Effector CD4-positive, alpha-beta T cell (primary cell): ENCODE measurements around the gene FXYD6. TPM values are rescaled to one million over a fixed set of nuclear protein-coding genes. Genes with fewer than 3 reads are reported as not detected.
"Not testable (repeated sequence)": the region's sequence is repeated elsewhere in the genome, so short reads cannot be mapped to it uniquely, and the experiment has no call there.

Source experiments
- DNase-seq: peaks from one replicate; pipeline ENCODE4 v3.0.0-alpha.2; 2020
- total RNA-seq: gene quantifications from one replicate; lab custom pipeline; 2026; lab: John Stamatoyannopoulos, UW

FXYD6 gene, protein sequence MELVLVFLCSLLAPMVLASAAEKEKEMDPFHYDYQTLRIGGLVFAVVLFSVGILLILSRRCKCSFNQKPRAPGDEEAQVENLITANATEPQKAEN
- not detected for total RNA-seq

DNA sequence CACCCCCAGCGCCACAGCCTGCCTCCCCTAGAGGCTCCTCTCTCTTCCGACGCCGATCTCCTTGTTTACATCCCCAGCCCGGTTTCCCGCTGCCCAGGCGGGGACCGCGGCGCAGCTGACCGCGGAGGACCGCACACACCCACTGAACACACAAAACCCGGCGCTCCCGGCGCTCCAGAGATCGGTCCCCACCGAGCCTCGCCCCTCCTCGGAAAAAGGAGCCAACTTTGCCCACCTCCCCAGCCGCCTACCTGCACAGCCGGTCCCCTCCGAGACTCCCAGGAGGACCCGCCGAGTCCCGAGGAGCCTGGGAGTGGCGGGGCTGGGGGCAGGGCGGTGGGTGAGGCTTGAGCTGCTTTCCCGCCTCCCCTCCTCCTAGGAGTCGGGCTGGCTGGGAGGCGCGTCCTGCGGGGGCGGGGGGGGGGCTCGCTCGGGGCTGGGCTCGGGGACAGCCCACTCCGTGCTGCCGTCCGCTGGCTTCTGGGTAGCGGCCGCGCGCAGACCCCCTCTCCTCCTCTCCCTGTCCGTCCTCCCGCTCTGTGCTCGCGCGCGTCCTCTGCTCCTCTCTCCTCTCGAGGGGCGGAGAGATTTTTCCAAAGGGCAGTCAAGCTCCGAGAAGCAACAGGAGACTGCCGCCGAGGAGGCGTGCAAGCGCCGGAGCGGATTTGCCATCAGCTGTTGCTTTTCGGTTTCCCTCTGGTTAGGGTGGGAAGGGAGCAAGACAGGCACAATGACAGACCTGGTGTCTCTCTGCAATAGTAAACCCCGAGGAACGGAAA is at the start of gene FXYD6:
Gene FXYD6 (minus strand): TSS at position 318 of the 779 bp plus-strand sequence. CDS start 33,882 bp downstream, outside the sequence.
- no peak for DNase-seq

GRCh38 chr11:117926166-117926565 is 49.7 kb upstream of the FXYD6 start:
- DNase-seq: not testable (repeated sequence)

GRCh38 chr11:117925198-117925925 is 48.9 kb upstream of the FXYD6 start:
- DNase-seq: no peak

GRCh38 chr11:117924631-117925170 is 48.2 kb upstream of the FXYD6 start:
- no peak for DNase-seq

- DNase-seq: no peak
Observed at GRCh38 chr11:117923773-117924172, 47.3 kb upstream of the FXYD6 start.

DNA sequence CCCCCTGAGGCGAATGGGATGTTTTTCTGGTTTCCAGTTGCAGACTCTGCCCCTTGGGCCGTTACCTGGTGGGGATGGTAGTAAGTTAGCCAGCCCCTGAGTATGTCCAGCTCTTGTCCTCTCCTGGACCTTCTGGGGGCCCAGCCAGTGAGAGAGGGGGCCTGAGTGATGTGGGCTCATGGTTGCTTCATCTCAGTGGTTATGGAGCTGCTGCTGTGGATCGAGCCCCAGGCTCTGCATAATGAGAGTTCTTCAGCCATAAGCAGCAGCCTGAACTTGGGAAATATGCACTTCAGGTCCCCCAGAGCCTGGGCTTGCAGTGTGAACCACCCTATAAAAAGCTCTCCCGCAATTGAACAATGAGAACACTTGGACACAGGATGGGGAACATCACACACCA is 46.8 kb upstream of the FXYD6 start:
- DNase-seq: no peak

DNA sequence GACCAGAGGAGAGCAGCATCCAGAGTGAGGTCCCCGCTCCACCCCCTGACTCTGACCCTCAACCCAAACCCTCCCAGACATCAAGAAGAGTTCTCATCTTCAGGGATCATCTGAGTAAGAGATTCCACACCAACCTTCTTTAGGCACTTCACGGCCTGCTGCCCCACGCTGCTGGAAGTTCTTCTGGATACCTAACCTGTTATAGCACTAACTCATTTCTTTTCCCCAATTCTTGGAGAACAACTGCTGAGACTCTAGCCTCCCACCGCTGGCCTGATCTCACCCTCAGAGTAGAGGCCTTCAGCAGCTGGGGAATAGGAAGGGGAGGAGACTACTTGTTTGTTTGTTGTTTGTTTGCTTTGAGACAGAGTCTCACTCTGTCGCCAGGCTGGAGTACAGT is 45.4 kb upstream of the FXYD6 start:
- no peak for DNase-seq

DNA sequence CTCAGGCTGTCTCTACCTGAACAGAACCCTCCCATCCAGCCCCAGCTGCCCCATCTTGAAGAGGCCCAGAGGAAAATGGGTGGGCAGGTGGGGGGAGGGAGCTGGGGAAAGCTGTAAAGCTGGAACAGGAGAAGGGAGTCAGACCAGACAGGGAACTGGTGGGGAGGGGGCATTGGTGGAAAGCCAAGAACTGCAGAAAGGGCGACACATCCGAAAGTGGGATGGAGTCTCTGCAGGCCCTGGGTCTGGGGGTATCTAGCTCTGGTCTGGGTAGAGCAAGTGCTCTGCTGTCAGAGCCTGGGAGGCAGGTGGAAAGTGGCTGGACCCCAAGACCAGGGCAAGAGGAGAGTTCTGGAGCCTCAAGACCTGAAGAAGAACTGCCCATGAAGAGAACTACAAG is 45.0 kb upstream of the FXYD6 start:
- DNase-seq: no peak

DNA sequence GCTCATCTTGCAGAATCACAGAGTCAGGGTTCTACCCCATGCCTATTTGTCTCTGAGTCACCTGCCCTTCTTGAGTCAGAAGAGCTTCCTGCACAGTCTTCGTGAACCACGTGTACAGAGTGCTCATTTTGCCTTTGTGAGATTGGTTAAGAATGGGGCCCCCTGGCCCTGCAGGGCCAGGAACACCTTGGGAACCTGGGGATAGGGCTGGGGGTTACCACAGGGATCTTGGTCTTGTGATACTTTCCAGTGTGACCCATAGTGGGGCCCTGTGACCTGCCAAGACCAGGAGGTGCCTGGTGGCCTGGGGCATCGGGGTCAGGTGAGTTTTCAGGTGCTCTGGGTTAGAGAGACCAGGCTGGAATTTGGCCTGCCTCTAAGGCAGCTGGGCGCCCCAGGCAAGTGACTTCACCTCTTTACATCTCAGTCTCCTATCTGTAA is 43.3 kb upstream of the FXYD6 start:
- no peak for DNase-seq

DNA sequence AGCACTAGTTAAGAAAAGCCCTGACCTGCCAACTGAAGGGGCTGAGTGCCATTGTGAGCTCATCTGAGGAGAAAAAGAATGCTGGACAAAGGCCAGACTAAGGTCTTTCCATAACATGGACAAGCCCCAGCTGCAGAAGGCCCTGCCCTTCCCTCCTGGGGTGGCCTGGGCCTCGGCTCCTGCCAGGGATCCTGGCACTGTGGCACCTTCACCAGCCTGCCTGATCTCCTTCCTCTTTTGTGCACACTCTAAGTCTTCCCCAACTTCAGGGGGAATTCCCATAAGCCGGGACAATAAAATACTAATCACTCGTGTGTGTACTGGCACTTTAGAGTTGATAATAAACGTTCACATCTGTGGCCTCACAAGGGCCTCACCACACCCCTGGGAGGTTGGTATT is 42.9 kb upstream of the FXYD6 start:
- DNase-seq: no peak

DNA sequence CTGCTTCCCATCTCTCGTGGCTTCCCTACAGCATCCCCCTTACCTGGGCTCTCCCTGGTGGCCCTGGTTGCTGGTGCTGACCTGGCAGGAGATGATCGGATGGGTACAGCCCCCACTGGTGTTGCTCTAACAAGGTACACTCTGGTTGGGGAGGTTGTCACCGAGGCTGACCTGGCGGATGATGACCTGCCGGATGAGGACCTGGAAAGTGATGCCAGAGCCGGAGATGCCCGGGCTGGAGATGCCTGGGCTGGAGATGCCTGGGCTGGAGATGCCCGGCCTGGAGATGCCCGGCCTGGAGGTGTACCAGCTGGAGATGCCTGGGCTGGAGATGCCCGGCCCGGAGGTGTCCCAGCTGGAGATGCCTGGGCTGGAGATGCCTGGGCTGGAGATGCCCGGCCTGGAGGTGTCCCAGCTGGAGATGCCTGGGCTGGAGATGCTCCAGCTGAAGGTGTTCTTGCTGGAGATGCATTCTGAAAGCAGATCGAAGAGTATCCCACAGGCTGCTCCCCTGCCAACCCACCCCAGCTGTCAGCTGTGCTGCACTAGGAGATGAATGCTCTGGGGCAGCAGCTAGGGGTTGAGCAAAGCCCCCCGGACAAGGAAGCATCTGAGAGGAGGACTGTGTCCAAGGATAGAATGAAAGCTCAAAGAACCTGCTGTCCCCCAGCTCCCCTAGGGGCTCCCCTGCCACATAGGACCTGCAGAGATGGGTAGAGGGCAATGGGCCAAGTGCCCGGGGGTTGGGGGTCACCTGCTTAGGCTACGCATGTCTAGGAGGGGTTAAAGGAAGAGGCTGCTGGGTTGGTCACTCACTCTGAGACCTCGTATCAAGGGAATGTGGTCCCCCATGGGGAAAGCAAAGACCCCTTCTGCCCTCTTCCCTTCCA is 42.2 kb upstream of the FXYD6 start:
- no peak for DNase-seq

DNA sequence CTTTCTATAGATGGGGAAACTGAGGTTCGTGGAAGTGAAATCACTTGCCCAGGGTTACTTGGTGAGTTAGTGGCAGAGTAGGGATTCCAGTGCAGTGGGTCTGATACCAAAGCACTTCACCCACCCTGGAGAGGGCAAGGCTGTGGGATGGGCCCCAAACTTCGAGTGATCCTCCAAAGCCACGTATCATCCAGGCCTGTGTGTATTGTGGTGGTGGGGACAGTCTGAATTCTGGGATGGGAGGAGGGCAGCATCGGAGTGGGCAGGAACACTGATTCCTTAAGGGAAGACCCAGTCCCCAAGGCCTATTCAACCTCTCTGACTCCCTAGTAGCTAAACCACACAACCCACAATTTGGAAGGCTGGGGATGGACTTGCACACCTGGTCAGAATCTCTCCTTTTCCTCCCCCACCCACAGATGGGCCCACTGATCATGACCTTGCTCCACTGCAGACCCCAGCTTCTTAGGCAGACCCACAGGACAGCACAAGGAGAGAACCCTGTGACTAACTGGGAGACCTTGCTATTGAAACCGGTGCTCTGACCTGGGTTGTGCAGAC is 41.2 kb upstream of the FXYD6 start:
- no peak for DNase-seq

DNA sequence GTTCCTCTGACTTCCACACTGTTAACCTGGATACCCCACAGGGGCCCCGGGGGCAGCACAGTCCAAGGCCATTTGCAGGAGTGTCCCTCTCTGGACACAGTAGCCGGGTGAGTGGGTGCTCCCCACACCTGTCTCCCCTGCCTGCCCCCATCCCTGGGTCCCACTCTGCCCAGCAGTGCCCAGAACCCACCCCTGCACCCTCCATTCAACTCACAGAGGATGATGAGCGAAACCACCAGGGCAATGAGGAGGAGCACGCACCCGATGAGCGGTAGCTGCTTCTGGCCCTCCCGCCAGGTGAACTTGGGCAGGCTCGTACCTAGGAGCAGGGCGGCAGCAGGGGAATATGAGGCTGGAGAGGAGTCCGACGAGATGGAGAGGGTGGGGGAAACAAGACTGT is 40.5 kb upstream of the FXYD6 start:
- DNase-seq: no peak

DNA sequence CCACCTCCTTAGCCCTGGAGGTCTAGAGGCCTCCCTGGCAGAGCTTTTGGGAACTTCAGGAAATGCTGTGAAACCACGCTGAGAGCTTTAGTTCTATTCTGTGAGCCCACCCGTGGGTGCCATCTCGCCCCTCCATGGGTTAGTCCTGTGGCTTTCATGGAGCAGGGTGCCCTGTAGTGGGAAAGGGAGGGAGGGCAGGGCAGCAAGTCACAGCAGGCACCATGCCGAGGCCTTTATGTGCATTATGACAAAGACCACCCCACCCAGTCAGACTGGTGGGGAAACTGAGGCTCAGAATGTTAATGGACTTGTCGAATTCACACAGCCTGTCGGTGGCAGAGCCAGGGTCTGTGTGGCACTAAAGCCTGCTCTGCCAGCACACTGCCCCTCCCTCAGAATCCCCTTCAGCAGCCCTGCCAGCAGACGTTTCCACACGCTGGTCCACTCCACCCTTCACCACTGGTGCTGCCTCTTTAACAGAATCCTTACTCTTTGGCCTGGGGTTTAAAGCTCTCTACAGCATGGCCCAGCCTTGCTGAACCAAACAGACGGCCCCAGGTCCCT is 39.3 kb upstream of the FXYD6 start:
- no peak for DNase-seq

DNA sequence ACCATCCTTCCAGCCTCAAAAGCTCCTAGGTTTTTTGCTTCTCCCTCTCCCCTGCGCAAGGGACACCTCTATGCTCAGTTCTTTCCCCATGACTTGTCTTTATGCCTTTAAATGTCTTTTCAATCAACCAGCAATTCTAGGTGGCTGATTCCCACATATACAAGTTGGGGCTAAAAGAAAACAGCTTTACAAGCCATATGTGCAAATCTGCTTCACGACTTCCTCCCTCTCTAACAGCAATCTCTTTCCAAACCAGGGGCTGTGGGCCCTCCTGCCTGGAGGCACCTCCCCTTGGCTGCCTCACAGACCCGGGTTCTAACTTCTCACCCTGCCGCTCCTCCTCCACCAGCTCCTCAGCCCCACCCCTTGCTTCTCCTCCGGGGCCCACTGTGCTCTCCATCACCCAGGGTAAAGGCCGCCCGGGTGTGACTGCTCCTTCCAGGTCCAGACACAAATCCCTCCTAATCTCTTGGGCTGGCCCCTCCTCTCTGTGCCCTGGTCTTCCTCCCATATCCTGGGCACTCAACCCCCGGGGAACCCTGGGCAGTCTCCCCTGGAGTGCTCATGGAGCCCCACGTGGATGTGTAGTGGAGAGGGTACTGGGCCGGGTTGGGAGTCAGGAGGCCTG is 38.6 kb upstream of the FXYD6 start:
- DNase-seq: no peak

DNA sequence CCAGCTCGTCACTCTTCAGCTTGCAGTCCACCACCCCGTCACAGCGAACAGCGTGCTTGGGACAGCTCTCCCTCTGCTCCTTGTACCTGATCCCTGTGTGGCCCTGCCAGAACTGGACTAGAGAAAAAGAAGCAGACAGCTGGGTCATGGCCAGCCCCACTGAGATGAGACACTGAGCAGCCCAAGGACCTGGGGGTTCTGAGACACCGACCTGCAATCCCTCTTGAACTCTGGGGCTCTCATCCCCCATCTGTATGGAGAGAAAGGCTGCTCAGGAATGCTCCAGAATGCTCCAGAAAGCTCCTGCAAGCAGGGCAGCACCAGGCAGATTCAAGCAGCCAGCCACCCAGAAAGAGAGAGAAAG is 37.9 kb upstream of the FXYD6 start:
- DNase-seq: no peak

- no peak for DNase-seq
Observed at GRCh38 chr11:117913736-117914397, 37.4 kb upstream of the FXYD6 start.

GRCh38 chr11:117912497-117912896 is 36.0 kb upstream of the FXYD6 start:
- no peak for DNase-seq

DNA sequence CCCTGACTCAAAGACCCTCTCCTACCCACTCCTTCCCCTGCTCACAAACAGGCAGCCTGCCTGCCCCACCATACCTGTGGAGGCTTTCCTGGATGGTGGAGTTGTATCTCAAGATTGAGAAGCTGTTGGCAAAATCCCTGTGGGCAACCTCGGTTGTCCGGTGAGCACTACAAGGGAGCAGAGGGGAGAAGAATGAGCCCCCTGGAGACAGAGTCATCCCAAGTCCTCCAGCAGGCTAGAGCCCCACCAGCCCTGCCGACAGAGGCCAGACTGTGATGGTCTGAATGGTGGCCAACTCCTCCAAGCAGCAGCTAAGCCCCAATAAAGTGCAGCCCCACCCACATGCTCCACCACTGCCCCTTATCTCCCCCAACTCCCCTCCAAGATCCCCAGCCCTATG is 35.2 kb upstream of the FXYD6 start:
- no peak for DNase-seq

- no peak for DNase-seq
Observed at GRCh38 chr11:117910941-117911655, 34.6 kb upstream of the FXYD6 start.
